Measurements from ENCODE around the gene CSMD2.

Gene CSMD2

GRCh38 chr1:34164771-34165391 is at the start of gene CSMD2:
TSS of gene CSMD2 (minus strand) at chr1:34165230. CDS start at chr1:34165097, 133 bp downstream.
- Histone ChIP-seq H3K27ac (no peak within 1 kb of the TSS), H3K4me3 (peak within 1 kb of the TSS; percentile 71)
- DNase-seq (ENCODE audit: low spot score), result no peak
- no peak for TF ChIP-seq CTCF (IDR thresholded peaks at IDR 0.05)

- H3K27ac ChIP-seq, result no peak overlapping the region
Observed at GRCh38 chr1:34213956-34214355, 48.9 kb upstream of the CSMD2 start.

DNA sequence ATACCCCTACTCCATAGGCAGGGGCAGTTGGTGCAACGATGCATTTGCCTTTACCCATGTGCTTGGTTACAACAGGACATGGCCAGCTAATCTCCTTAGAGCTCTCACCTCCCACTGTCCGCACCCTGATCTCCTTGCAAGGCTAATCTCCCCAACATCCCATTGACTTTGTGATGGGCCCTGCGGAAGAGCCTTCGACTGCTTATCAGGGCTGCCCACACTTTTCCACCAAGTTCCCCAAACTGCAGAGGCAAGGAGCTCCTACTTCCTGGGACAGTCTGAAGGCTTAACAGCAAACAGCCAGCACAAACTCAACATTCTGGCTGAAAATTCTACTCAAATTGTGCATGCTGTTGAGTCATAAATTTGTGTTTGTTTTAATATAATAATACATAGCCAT is 47.6 kb upstream of the CSMD2 start:
- DNase-seq (ENCODE audit: low spot score), result no peak
- no peak overlapping the region for H3K4me3 ChIP-seq
- TF ChIP-seq CTCF (IDR thresholded peaks at IDR 0.05), result no peak

More at GRCh38 chr1:34213956-34214355, 48.9 kb upstream of the CSMD2 start:
- no peak for TF ChIP-seq CTCF (IDR thresholded peaks at IDR 0.05)
- no peak overlapping the region for H3K4me3 ChIP-seq
- no peak for DNase-seq (ENCODE audit: low spot score)

GRCh38 chr1:34199927-34200326 is 34.9 kb upstream of the CSMD2 start:
- no peak for TF ChIP-seq CTCF (IDR thresholded peaks at IDR 0.05)
- Histone ChIP-seq H3K4me3 (no peak overlapping the region), H3K27ac (no peak overlapping the region)
- DNase-seq (ENCODE audit: low spot score), result no peak

More for the DNA sequence above, 47.6 kb upstream of the CSMD2 start:
- no peak overlapping the region for H3K27ac ChIP-seq

GRCh38 chr1:34192621-34193020 is 27.6 kb upstream of the CSMD2 start:
- no peak overlapping the region for H3K27ac ChIP-seq
- DNase-seq (ENCODE audit: low spot score), result no peak

GRCh38 chr1:34190692-34191091 is 25.7 kb upstream of the CSMD2 start:
- no peak for DNase-seq (ENCODE audit: low spot score)
- no peak for TF ChIP-seq CTCF (IDR thresholded peaks at IDR 0.05)
- no peak overlapping the region for H3K27ac ChIP-seq

More at GRCh38 chr1:34192621-34193020, 27.6 kb upstream of the CSMD2 start:
- no peak for TF ChIP-seq CTCF (IDR thresholded peaks at IDR 0.05)
- H3K4me3 ChIP-seq, result no peak overlapping the region

GRCh38 chr1:34188985-34189384 is 24.0 kb upstream of the CSMD2 start:
- H3K4me3 ChIP-seq, result no peak overlapping the region
- TF ChIP-seq CTCF (IDR thresholded peaks at IDR 0.05), result no peak
- no peak overlapping the region for H3K27ac ChIP-seq
- DNase-seq (ENCODE audit: low spot score), result no peak

More at GRCh38 chr1:34190692-34191091, 25.7 kb upstream of the CSMD2 start:
- no peak overlapping the region for H3K4me3 ChIP-seq

Measured in coronary artery (tissue), 2 donors.